Measurements from ENCODE around the gene CCDC148.
"Not testable (repeated sequence)": the region's sequence is repeated elsewhere in the genome, so short reads cannot be mapped to it uniquely, and the experiment has no call there.

Gene CCDC148

GRCh38 chr2:158366342-158366741 lies 90.2 kb downstream of the CCDC148 start:
- DNase-seq (ENCODE audit: extremely low read depth in 1 of 2, low read depth in 1 of 2), result no peak

GRCh38 chr2:158359846-158360245 lies 96.7 kb downstream of the CCDC148 start:
- no peak for DNase-seq (ENCODE audit: extremely low read depth in 1 of 2, low read depth in 1 of 2)

GRCh38 chr2:158357699-158358098 lies 98.9 kb downstream of the CCDC148 start:
- DNase-seq (ENCODE audit: extremely low read depth in 1 of 2, low read depth in 1 of 2), result no peak

GRCh38 chr2:158357122-158357521 lies 99.4 kb downstream of the CCDC148 start:
- no peak for DNase-seq (ENCODE audit: extremely low read depth in 1 of 2, low read depth in 1 of 2)

GRCh38 chr2:158351466-158351816 lies 105.1 kb downstream of the CCDC148 start:
- not testable (repeated sequence) for DNase-seq (ENCODE audit: extremely low read depth in 1 of 2, low read depth in 1 of 2)

- not testable (repeated sequence) for DNase-seq (ENCODE audit: extremely low read depth in 1 of 2, low read depth in 1 of 2)
Measured at GRCh38 chr2:158350751-158351465, 105.6 kb downstream of the CCDC148 start.

GRCh38 chr2:158346032-158346431 lies 110.5 kb downstream of the CCDC148 start:
- DNase-seq (ENCODE audit: extremely low read depth in 1 of 2, low read depth in 1 of 2), result no peak

GRCh38 chr2:158339513-158339912 lies 117.0 kb downstream of the CCDC148 start:
- no peak for DNase-seq (ENCODE audit: extremely low read depth in 1 of 2, low read depth in 1 of 2)

GRCh38 chr2:158337018-158337417 lies 119.5 kb downstream of the CCDC148 start:
- DNase-seq (ENCODE audit: extremely low read depth in 1 of 2, low read depth in 1 of 2), result no peak

GRCh38 chr2:158331799-158332198 lies 124.8 kb downstream of the CCDC148 start:
- not testable (repeated sequence) for DNase-seq (ENCODE audit: extremely low read depth in 1 of 2, low read depth in 1 of 2)

- no peak for DNase-seq (ENCODE audit: extremely low read depth in 1 of 2, low read depth in 1 of 2)
Measured at GRCh38 chr2:158325782-158326340, 130.7 kb downstream of the CCDC148 start.

- DNase-seq (ENCODE audit: extremely low read depth in 1 of 2, low read depth in 1 of 2), result no peak
Measured at GRCh38 chr2:158325031-158325781, 131.3 kb downstream of the CCDC148 start.

GRCh38 chr2:158323381-158323780 lies 133.2 kb downstream of the CCDC148 start:
- DNase-seq (ENCODE audit: extremely low read depth in 1 of 2, low read depth in 1 of 2), result no peak

- DNase-seq (ENCODE audit: extremely low read depth in 1 of 2, low read depth in 1 of 2), result no peak
Measured at GRCh38 chr2:158321264-158321663, 135.3 kb downstream of the CCDC148 start.

- DNase-seq (ENCODE audit: extremely low read depth in 1 of 2, low read depth in 1 of 2), result no peak
Measured at GRCh38 chr2:158319269-158319668, 137.3 kb downstream of the CCDC148 start.

- no peak for DNase-seq (ENCODE audit: extremely low read depth in 1 of 2, low read depth in 1 of 2)
Measured at GRCh38 chr2:158317642-158318041, 138.9 kb downstream of the CCDC148 start.

- no peak for DNase-seq (ENCODE audit: extremely low read depth in 1 of 2, low read depth in 1 of 2)
Measured at GRCh38 chr2:158315803-158316414, 140.6 kb downstream of the CCDC148 start.

GRCh38 chr2:158315000-158315399 lies 141.6 kb downstream of the CCDC148 start:
- DNase-seq (ENCODE audit: extremely low read depth in 1 of 2, low read depth in 1 of 2), result no peak

GRCh38 chr2:158313734-158314133 lies 142.8 kb downstream of the CCDC148 start:
- no peak for DNase-seq (ENCODE audit: extremely low read depth in 1 of 2, low read depth in 1 of 2)

GRCh38 chr2:158312981-158313380 lies 143.6 kb downstream of the CCDC148 start:
- DNase-seq (ENCODE audit: extremely low read depth in 1 of 2, low read depth in 1 of 2), result no peak

GRCh38 chr2:158310407-158310806 lies 146.1 kb downstream of the CCDC148 start:
- not testable (repeated sequence) for DNase-seq (ENCODE audit: extremely low read depth in 1 of 2, low read depth in 1 of 2)

- DNase-seq (ENCODE audit: extremely low read depth in 1 of 2, low read depth in 1 of 2), result no peak
Measured at GRCh38 chr2:158305501-158305900, 151.1 kb downstream of the CCDC148 start.
